ENCODE measurements around the gene SLC35E3.

GRCh38 chr12:68739891-68740290 lies 6.1 kb upstream of the SLC35E3 start:
- TF ChIP-seq, protein P1, sequence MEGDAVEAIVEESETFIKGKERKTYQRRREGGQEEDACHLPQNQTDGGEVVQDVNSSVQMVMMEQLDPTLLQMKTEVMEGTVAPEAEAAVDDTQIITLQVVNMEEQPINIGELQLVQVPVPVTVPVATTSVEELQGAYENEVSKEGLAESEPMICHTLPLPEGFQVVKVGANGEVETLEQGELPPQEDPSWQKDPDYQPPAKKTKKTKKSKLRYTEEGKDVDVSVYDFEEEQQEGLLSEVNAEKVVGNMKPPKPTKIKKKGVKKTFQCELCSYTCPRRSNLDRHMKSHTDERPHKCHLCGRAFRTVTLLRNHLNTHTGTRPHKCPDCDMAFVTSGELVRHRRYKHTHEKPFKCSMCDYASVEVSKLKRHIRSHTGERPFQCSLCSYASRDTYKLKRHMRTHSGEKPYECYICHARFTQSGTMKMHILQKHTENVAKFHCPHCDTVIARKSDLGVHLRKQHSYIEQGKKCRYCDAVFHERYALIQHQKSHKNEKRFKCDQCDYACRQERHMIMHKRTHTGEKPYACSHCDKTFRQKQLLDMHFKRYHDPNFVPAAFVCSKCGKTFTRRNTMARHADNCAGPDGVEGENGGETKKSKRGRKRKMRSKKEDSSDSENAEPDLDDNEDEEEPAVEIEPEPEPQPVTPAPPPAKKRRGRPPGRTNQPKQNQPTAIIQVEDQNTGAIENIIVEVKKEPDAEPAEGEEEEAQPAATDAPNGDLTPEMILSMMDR (IDR thresholded peaks at IDR 0.05; ENCODE audit: low read length) = no peak
- TF ChIP-seq EZH2 (IDR thresholded peaks at IDR 0.05; ENCODE audit: borderline replicate concordance, low read length) = no peak

Data from OCI-LY1 (cell line).